NT2/D1 (cell line): Measurements from ENCODE around the gene ZFAND6.
"Not testable (repeated sequence)": the region's sequence is repeated elsewhere in the genome, so short reads cannot be mapped to it uniquely, and the experiment has no call there.

Experiments used
- DNase-seq: peaks from one replicate; pipeline ENCODE4 v3.0.0-alpha.2; 2011; ENCODE audit warnings: low read depth, low spot score
- H3K27me3 ChIP-seq: 2 replicates; pipeline ENCODE4 v1.6.0; 2011; ENCODE audit warnings: mild to moderate bottlenecking; ENCODE audit not compliant: insufficient read length, insufficient read depth
- H3K36me3 ChIP-seq: 2 replicates; pipeline ENCODE4 v1.6.1; 2011; ENCODE audit warnings: mild to moderate bottlenecking, low read length, mixed read lengths; ENCODE audit not compliant: insufficient read depth, insufficient read length
- H3K4me1 ChIP-seq: 2 replicates; pipeline ENCODE4 v1.5.1; 2011; ENCODE audit not compliant: insufficient read depth, insufficient read length
- H3K4me3 ChIP-seq: 2 replicates; pipeline ENCODE4 v1.5.1; 2011; ENCODE audit warnings: low read depth; ENCODE audit not compliant: insufficient read length
- H3K9ac ChIP-seq: 2 replicates; pipeline ENCODE4 v1.6.0; 2011; ENCODE audit warnings: low read depth; ENCODE audit not compliant: insufficient read length
- H3K9me3 ChIP-seq: 2 replicates; pipeline ENCODE4 v1.5.1; 2011; ENCODE audit warnings: mild to moderate bottlenecking, low read length; ENCODE audit not compliant: insufficient read depth
- SUZ12 ChIP-seq: IDR thresholded peaks from 2 replicates; pipeline ENCODE4 v1.6.1; 2011; ENCODE audit not compliant: insufficient read length, insufficient read depth; ENCODE audit errors: extremely low read depth
- YY1 ChIP-seq: IDR thresholded peaks from 2 replicates; pipeline ENCODE4 v1.6.1; 2011; ENCODE audit not compliant: insufficient read length, insufficient read depth
- ZNF274 ChIP-seq: IDR thresholded peaks from 2 replicates; pipeline ENCODE4 v1.6.1; 2011; ENCODE audit warnings: mild to moderate bottlenecking, low read depth, low read length

Gene ZFAND6

DNA sequence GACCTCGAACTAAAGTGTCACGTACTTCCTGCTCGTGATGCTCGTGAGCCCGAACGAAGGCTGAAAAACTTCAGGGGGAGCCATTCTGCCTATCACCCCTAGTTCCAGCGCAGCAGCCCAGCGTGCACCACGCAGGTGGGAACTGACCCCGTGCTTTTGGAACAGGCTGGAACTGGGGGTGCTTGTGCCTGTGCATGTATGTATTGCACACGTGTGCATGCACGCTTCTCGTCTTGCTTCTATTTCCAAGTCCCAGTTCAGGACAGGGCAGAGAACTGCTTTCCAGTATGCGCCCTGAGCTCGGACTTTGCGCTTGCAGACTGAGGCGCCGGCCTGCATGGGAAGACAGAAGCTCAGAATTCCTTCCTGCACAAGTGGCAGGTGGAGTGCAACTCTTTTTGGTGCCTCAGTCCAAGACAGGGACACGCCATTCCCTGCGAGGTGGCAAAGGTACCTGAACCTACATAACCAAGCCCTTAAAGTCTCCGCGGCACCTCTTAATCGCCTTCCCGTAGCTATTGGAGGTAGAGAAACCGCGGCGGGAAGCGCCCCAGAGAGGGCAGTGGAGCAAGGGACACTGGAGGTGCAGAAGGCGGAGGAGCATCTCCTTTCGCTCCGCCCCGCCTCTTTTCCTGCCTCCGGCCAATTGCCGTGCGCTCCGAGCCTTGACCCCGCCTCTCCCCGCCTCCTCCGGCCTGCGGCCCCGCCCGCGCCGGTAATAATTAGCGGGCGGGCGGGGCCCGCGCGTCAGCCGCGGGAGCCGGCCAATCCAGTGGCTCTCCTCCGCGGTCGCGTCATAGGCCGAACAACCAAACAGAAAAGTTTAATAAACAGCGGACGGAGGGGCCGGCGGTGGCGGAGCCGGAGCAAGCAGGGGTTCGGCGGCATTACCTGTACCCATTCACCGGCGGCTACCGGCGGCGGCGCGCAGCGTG lies at the start of gene ZFAND6:
Gene ZFAND6, plus strand, starts transcription at position 826 of the 935 bp plus-strand sequence. CDS start 60,669 bp downstream, outside the sequence.
- peaks cover 3% of the 10 kb centered on the region for H3K4me1 ChIP-seq

DNA sequence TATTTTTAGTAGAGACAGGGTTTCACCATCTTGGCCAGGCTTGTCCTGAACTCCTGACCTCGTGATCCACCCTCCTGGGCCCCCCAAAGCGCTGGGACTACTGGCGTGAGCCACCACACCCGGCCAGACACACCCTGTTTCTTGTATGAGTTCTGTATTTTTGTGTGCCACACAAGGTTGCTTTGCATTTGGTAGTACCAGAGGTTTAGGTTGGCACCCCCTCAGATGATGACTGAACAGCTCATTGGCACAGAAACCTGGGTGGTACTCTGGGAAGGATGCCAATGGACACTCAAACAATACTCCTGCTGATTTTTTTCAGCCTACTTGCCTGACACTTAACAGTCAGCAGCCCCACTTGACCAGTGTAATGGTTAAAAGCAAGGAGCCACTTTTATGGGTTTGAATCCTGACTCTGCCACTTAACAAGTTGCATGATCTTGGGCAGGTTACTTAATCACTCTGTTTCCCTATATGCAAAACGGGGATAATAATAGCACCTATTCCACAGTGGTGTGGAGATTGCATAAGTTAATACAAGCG lies 49.3 kb upstream of the ZFAND6 start:
- DNase-seq = no peak
- TF ChIP-seq ZNF274 (no peak), YY1 (no peak), SUZ12 (no peak)
- Histone ChIP-seq H3K4me1 (no peaks in the 10 kb centered on the region), H3K9me3 (no peaks in the 10 kb centered on the region), H3K27me3 (no peaks in the 10 kb centered on the region), H3K4me3 (no peak overlapping the region), H3K9ac (no peak overlapping the region), H3K36me3 (no peaks in the 10 kb centered on the region)

More for the DNA sequence above, at the start of gene ZFAND6:
- peak; percentile 93 for DNase-seq
- no peaks in the 10 kb centered on the region for H3K36me3 ChIP-seq
- TF ChIP-seq ZNF274 = no peak
- no peak for TF ChIP-seq YY1
- no peak for TF ChIP-seq SUZ12
- H3K4me3 ChIP-seq = peak within 1 kb of the TSS; percentile 61
- H3K9ac ChIP-seq = peak within 1 kb of the TSS; percentile 84
- no peaks in the 10 kb centered on the region for H3K9me3 ChIP-seq
- peaks cover 27% of the 10 kb centered on the region for H3K27me3 ChIP-seq

DNA sequence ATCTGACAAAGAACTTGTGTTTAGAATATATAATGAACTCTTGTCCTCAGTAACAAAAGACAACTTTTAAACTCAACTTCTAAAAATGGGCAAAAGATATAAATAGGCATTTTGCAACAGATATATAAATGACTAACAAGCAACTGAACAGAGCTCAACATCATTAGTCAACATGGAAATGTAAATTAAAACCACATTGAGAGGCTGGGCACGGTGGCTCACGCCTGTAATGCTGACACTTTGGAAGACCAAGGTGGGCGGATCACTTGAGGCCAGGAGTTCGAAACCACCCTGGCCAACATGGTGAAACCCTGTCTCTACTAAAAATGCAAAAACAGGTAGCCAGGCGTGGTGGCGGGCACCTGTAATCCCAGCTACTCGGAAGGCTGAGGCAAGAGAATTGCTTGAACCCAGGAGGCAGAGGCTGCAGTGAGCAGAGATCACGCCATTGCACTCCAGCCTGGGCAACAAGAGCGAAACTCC lies 48.4 kb upstream of the ZFAND6 start:
- not testable (repeated sequence) for H3K4me3 ChIP-seq, H3K4me1 ChIP-seq, DNase-seq

DNA sequence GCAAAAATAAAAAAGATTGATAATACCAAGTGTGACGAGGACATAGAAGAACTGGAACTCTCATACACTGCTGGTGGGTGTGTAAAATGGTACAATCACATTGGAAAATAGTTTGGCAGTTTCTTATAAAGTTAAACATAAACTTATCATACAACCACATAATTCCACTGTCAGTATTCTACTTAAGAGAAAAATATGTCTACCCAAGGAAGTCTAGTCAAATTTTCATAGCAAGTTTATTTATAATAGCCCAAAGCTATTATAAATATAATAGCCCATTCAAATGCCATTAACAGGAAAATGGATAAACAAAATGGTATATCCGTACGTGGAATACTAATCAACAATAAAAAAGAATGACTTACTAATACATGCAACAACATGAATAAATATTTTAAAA lies 47.9 kb upstream of the ZFAND6 start:
- H3K36me3 ChIP-seq = no peaks in the 10 kb centered on the region
- H3K27me3 ChIP-seq = no peaks in the 10 kb centered on the region
- peaks cover 6% of the 10 kb centered on the region; the same call in 1 of the 2 replicates for H3K9me3 ChIP-seq
- TF ChIP-seq SUZ12 = no peak
- TF ChIP-seq YY1 = no peak
- no peak for TF ChIP-seq ZNF274
- H3K4me1 ChIP-seq = no peaks in the 10 kb centered on the region
- DNase-seq = no peak
- no peak overlapping the region for H3K9ac ChIP-seq
- no peak overlapping the region for H3K4me3 ChIP-seq

More for the DNA sequence above, 48.4 kb upstream of the ZFAND6 start:
- H3K27me3 ChIP-seq, H3K9me3 ChIP-seq, H3K36me3 ChIP-seq, H3K9ac ChIP-seq: not testable (repeated sequence)

- no peak for DNase-seq
- Histone ChIP-seq H3K9ac (no peak overlapping the region), H3K4me1 (no peaks in the 10 kb centered on the region), H3K36me3 (no peaks in the 10 kb centered on the region), H3K9me3 (peaks cover 6% of the 10 kb centered on the region; the same call in 1 of the 2 replicates), H3K4me3 (no peak overlapping the region), H3K27me3 (no peaks in the 10 kb centered on the region)
- TF ChIP-seq ZNF274 (no peak), SUZ12 (no peak), YY1 (no peak)
Observed at GRCh38 chr15:80012060-80012726, 47.3 kb upstream of the ZFAND6 start.

DNA sequence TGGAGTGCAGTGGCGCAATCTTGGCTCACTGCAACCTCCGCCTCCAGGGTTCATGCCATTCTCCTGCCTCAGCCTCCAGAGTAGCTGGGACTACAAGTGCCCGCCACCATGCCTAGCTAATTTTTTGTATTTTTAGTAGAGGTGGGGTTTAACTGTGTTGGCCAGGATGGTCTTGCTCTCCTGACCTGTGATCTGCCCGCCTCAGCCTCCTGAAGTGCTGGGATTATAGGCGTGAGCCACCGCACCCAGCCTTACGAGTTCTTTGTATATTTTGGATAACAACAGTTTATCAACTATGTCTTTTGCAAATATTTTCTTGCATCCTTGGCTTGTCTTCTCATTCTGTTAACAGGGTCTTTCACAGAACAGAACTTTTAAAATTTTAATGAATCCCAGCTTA lies 45.3 kb upstream of the ZFAND6 start:
- H3K4me3 ChIP-seq, H3K27me3 ChIP-seq, H3K4me1 ChIP-seq, H3K36me3 ChIP-seq, DNase-seq, H3K9ac ChIP-seq, H3K9me3 ChIP-seq: not testable (repeated sequence)

- no peaks in the 10 kb centered on the region for H3K4me1 ChIP-seq
- H3K9ac ChIP-seq = no peak overlapping the region
- no peak for TF ChIP-seq ZNF274
- no peak for TF ChIP-seq YY1
- no peak for TF ChIP-seq SUZ12
- H3K9me3 ChIP-seq = peaks cover 6% of the 10 kb centered on the region; the same call in 1 of the 2 replicates
- H3K27me3 ChIP-seq = no peaks in the 10 kb centered on the region
- DNase-seq = no peak
- H3K4me3 ChIP-seq = no peak overlapping the region
- no peaks in the 10 kb centered on the region for H3K36me3 ChIP-seq
Observed at GRCh38 chr15:80015156-80015555, 44.3 kb upstream of the ZFAND6 start.

DNA sequence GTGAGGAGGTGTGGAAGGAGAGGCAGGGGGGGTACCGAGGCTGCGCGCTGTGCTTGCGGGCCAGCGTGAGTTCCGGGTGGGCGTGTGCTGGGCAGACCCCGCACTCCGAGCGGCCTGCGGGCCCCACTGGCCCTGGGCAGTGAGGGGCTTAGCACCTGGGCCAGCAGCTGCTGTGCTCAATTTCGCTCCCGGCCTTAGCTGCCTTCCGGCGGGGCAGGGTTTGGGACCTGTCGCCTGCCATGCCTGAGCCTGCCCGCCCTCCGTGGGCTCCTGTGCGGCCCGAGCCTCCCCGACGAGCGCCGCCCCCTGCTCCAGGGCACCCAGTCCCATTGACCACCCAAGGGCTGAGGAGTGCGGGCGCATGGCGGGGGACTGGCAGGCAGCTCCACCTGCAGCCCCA lies 43.0 kb upstream of the ZFAND6 start:
- not testable (repeated sequence) for H3K4me1 ChIP-seq, H3K9ac ChIP-seq, H3K4me3 ChIP-seq, DNase-seq, H3K9me3 ChIP-seq, H3K36me3 ChIP-seq, H3K27me3 ChIP-seq

DNA sequence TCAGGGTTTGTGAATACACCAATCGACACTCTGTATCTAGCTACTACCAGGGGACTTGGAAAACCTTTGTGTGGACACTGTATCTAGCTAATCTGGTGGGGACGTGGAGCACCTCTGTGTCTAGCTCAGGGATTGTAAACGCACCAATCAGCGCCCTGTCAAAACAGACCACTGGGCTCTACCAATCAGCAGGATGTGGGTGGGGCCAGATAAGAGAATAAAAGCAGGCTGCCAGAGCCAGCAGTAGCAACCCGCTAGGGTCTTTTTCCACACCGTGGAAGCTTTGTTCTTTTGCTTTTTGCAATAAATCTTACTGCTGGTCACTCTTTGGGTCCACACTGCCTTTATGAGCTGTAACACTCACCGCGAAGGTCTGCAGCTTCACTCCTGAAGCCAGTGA lies 42.3 kb upstream of the ZFAND6 start:
- not testable (repeated sequence) for H3K9ac ChIP-seq, DNase-seq, H3K9me3 ChIP-seq

More for the DNA sequence above, 42.3 kb upstream of the ZFAND6 start:
- not testable (repeated sequence) for H3K27me3 ChIP-seq, H3K36me3 ChIP-seq, H3K4me3 ChIP-seq, H3K4me1 ChIP-seq
